ENCODE results near the gene GRB14.

The GRB14 gene

GRCh38 chr2:164522561-164522981, 98.7 kb downstream of the GRB14 start:
- no peak overlapping the region for H3K27ac ChIP-seq
- H3K36me3 ChIP-seq: no peaks in the 10 kb centered on the region

GRCh38 chr2:164515734-164516133, 105.5 kb downstream of the GRB14 start:
- Histone ChIP-seq H3K27ac (no peak overlapping the region), H3K36me3 (peaks cover 0 to 5% (median 0%) of the 10 kb centered on the region in 3 donors), H3K4me3 (no peak overlapping the region), H3K9me3 (peaks cover 0 to 16% (median 2%) of the 10 kb centered on the region in 3 donors), H3K27me3 (no peaks in the 10 kb centered on the region), H3K4me1 (no peaks in the 10 kb centered on the region)
- TF ChIP-seq CTCF (IDR thresholded peaks at IDR 0.05): no peak
- intact Hi-C loops (cut with DNase I; ENCODE audit: low total_unique reads): no loop called here
- DNase-seq: no peak

More at GRCh38 chr2:164522561-164522981, 98.7 kb downstream of the GRB14 start:
- Histone ChIP-seq H3K4me1 (no peaks in the 10 kb centered on the region), H3K27me3 (no peaks in the 10 kb centered on the region), H3K4me3 (no peak overlapping the region), H3K9me3 (peaks cover 0 to 8% (median 0%) of the 10 kb centered on the region in 3 donors)
- intact Hi-C loops (cut with DNase I; ENCODE audit: low total_unique reads): no loop called here
- no peak for TF ChIP-seq CTCF (IDR thresholded peaks at IDR 0.05)
- no peak for DNase-seq

- H3K36me3 ChIP-seq: peaks cover 0 to 5% (median 0%) of the 10 kb centered on the region in 3 donors
- peaks cover 0 to 16% (median 2%) of the 10 kb centered on the region in 3 donors for H3K9me3 ChIP-seq
- no peaks in the 10 kb centered on the region for H3K4me1 ChIP-seq
- H3K4me3 ChIP-seq: no peak overlapping the region
- no peak for DNase-seq
- TF ChIP-seq CTCF (IDR thresholded peaks at IDR 0.05): no peak
- H3K27ac ChIP-seq: no peak overlapping the region
- no peaks in the 10 kb centered on the region for H3K27me3 ChIP-seq
- intact Hi-C loops (cut with DNase I; ENCODE audit: low total_unique reads): no loop called here
These were observed 106.3 kb downstream of the GRB14 start for GRCh38 chr2:164515030-164515429.

GRCh38 chr2:164514491-164514890, 106.8 kb downstream of the GRB14 start:
- no peak overlapping the region for H3K4me3 ChIP-seq
- no peak overlapping the region for H3K27ac ChIP-seq
- intact Hi-C loops (cut with DNase I; ENCODE audit: low total_unique reads): no loop called here
- no peak for DNase-seq
- TF ChIP-seq CTCF (IDR thresholded peaks at IDR 0.05): no peak
- H3K4me1 ChIP-seq: no peaks in the 10 kb centered on the region
- H3K27me3 ChIP-seq: no peaks in the 10 kb centered on the region
- peaks cover 0 to 16% (median 2%) of the 10 kb centered on the region in 3 donors for H3K9me3 ChIP-seq
- H3K36me3 ChIP-seq: peaks cover 0 to 5% (median 0%) of the 10 kb centered on the region in 3 donors

- no peak overlapping the region for H3K27ac ChIP-seq
These were observed 108.4 kb downstream of the GRB14 start for GRCh38 chr2:164512871-164513270.

More at GRCh38 chr2:164512871-164513270, 108.4 kb downstream of the GRB14 start:
- no peaks in the 10 kb centered on the region for H3K27me3 ChIP-seq
- peaks cover 0 to 9% (median 2%) of the 10 kb centered on the region in 3 donors for H3K9me3 ChIP-seq
- no peaks in the 10 kb centered on the region for H3K4me1 ChIP-seq
- H3K36me3 ChIP-seq: peaks cover 0 to 5% (median 0%) of the 10 kb centered on the region in 3 donors
- intact Hi-C loops (cut with DNase I; ENCODE audit: low total_unique reads): no loop called here
- DNase-seq: no peak
- H3K4me3 ChIP-seq: no peak overlapping the region
- TF ChIP-seq CTCF (IDR thresholded peaks at IDR 0.05): no peak
